GM18909 (cell line): Measurements from ENCODE around the gene PRRX2.
"Not testable (repeated sequence)": the region's sequence is repeated elsewhere in the genome, so short reads cannot be mapped to it uniquely, and the experiment has no call there.

Experiments used
- ATAC-seq: cut with Tn5 transposase; IDR thresholded peaks from one replicate; pipeline ENCODE4 v1.9.1; 2021; ENCODE audit warnings: mild to moderate bottlenecking; ENCODE audit not compliant: unreplicated experiment, poor library complexity

PRRX2 gene

DNA sequence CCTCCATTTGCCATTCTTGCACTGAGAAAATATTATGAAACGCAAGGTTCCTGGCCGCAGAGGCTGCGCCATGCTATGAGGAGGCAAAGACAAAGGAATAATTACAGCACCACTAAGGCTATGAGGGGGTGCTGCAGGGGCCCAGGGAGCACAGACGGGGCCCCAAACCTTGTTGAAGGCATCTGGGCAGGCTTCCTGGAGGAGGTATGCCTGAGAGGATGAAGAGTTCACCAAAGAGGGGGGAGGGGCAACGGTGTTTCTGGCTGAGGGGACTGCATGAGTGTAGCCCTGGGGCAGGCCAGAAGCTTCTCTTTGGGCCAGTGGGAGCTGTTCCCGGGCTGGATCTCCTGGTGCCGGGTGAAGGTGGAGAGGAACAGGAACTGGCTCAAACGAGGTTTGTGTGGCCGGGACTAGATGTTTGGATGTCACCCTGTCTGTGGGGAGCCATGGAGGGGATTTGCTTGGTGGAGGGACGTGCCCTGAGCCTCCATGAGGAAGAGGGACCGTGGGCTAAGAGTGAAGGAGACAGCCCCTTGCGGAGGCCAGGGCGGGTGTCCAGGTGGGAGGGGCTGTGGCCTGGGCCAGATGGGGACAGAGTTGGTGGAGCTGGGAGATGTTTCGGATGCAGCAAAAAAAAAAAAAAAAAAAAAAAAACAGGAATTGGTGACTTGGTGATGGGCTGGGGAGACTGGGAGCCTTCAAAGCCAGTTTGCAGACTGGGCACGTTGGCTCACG is 59.2 kb downstream of the PRRX2 start:
- no peak for ATAC-seq

DNA sequence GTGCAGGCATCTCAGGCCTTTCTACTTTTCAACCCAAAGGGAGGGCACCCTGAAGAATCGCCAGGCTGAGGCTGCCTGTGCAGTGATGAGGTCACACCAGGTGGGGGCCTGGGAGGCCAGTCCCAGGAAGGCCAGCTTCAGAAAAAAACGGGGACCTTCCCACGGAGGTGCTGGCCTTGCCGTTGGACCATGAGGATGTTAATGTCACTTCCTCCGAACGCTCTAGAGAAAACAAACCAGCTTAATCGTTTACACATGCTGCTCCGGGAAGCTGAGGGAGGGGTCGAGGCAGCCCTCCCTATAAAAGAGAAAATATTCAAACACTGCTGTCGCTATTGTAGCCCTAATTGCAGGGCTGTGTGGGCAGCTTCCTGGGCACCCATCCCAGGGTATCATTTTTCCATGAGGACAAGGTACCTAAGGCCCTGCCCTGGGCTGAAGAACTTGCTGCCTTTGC is 60.4 kb downstream of the PRRX2 start:
- no peak for ATAC-seq

DNA sequence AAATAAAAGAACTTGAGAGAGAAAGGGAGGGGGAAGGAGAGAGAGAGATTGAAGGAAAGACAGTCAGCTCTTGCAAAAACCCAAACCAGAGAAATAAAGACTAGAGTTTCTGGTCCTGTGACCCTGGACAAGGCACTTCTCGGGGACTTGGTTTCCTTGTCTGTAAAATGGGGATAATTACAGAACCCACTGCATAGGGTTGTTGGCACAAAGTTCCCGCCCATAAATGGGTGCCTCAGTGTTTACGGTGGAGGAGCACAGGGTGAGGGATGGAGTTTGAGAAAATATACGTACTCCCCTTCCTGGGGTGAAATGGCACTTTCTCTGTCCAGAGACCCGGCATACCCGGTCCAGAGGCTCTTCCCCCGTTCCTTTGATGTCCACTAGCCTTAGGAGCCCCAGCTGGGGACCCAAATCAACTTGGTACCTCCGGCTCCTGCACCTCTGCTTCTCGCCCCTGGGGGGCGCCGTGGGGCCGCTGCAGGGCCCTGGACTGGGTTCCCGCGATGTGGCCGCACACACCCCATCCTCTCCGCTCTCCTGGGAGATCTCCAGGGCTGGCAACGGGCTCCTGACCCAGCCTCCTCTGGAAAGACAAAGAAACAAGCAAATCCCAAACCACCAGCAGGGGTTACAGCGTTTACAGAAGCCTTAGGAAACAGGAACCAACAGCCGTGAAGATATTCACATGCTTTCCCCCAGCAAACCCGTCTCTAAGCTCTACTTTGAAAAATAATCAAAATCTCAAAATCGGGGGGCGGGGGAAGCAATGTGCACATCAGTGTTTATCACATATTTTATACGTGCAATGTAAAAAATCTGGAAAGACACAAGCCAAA is 61.1 kb downstream of the PRRX2 start:
- no peak for ATAC-seq

- no peak for ATAC-seq
These were observed 63.3 kb downstream of the PRRX2 start for GRCh38 chr9:129728744-129729143.

- no peak for ATAC-seq
These were observed 66.1 kb downstream of the PRRX2 start for GRCh38 chr9:129731477-129732085.

GRCh38 chr9:129732100-129732499 is 66.7 kb downstream of the PRRX2 start:
- no peak for ATAC-seq

DNA sequence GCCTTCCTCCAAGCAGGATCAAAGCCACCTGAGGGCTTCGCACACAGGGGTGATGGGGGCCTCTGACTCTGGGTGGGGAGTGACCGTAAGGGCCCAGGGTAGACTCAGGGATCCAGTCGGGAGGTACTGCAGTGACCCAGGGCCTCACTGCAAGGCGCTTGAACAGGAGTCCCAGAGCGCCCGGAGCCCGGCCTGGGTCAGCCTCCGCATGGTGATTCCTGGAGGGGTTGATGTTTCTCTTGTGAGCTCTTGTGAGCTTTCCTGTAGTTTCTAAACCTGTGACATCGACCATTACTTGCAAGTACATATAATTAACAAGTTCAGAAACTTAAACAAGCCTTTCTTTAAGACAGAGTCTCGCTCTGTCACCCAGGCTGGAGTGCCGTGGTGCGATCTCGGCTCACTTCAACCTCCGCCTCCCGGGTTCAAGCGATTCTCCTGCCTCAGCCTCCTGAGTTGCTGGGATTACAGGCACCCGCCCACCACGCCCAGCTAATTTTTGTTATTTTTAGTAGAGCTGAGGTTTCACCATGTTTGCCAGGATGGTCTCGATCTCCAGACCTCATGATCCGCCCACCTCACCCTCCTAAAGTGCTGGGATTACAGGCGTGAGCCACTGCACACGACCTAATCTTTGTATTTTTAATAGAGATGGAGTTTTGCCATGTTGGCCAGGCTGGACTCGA is 67.6 kb downstream of the PRRX2 start:
- no peak for ATAC-seq

- no peak for ATAC-seq
These were observed 68.1 kb downstream of the PRRX2 start for GRCh38 chr9:129733632-129733953.

GRCh38 chr9:129735546-129735945 is 70.1 kb downstream of the PRRX2 start:
- ATAC-seq: no peak

DNA sequence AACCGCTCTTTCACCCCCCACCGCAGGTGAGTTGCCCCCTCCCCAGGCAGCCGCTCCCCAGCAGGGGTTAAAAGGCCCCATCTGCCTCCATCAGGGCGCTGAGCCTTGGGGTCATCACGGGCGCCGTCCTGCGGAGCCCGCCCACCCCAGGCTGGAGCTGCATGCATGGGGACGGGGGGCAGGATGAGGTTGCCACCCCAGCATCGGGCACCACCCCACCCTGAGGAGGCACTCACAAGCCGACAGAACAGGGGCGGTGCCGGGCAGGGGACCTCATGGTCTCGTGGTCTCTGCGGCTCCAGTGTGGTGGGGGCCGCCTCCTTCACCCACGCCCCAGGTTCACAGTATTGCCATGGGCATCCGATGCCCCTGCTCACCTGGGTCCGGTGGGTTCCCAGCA is 70.9 kb downstream of the PRRX2 start:
- no peak for ATAC-seq

- peak; percentile 68 for ATAC-seq
These were observed 72.2 kb downstream of the PRRX2 start for GRCh38 chr9:129737479-129738274.

DNA sequence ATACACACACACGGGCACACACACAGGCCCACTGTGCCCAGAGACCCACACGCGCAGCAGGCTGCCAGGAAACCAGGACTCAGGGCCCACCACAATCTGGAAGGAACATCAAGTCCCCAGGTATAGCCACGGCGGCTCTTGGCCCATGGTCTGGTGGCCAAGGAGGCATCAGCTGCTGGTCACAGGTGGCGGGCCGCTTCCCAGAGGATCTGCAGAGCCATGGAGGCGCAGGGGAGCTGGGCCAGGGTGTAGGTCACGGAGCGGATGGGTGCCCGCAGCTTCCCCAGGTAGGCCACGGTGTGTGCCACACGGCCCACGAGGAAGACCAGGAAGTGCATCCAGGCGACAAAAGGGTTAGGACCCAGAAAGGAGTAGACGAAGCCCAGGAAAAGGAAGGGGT is 74.0 kb downstream of the PRRX2 start:
- no peak for ATAC-seq

- no peak for ATAC-seq
These were observed 74.7 kb downstream of the PRRX2 start for GRCh38 chr9:129740174-129740573.

GRCh38 chr9:129740666-129741464 is 75.4 kb downstream of the PRRX2 start:
- no peak for ATAC-seq

- ATAC-seq: no peak
These were observed 79.8 kb downstream of the PRRX2 start for GRCh38 chr9:129745200-129745599.

GRCh38 chr9:129746092-129746777 is 80.8 kb downstream of the PRRX2 start:
- no peak for ATAC-seq

DNA sequence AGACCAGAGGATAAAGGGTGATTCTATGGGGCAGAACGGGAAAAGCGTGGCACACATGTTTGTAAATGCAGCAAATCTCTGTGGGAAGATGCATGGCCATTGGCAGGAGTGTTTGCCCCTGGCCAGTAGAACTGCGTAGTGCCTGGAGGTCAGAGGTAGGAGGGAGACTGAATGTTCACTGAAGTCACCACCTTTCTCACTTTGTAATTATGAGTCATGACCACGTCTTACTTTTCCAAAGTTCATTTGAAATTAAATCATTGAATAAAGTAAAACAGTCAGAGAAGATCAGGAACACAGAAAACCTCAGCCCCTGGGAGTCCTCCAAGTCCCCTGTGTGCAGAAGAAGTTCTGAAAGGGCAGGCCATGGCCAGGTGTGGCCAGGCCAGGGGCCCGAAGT is 82.8 kb downstream of the PRRX2 start:
- ATAC-seq: no peak

DNA sequence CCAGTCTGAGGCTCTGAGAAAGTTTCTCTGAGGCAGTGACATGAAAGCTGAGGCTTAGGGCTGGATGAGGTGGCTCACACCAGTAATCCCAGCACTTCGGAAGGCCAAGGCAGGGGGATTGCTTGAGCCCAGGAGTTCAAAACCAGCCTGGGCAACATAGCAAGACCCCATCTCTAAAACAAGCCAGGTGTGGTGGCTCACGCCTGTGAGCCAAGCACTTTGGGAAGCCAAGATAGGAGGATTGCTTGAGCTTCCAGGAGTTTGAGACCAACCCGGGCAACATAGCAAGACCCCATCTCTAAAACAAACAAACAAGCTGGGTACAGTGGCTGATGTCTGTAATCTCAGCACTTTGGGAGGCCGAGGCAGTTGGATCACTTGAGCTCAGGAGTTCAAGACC is 83.6 kb downstream of the PRRX2 start:
- not testable (repeated sequence) for ATAC-seq

GRCh38 chr9:129749575-129749974 is 84.1 kb downstream of the PRRX2 start:
- ATAC-seq: no peak
